ENCODE results near the gene AJM1.
"Not testable (repeated sequence)": the region's sequence is repeated elsewhere in the genome, so short reads cannot be mapped to it uniquely, and the experiment has no call there.

AJM1 gene

GRCh38 chr9:136831720-136832104 is 10.6 kb upstream of the AJM1 start:
- DNase-seq = no peak

- DNase-seq = no peak
Observed at GRCh38 chr9:136832581-136832980, 9.7 kb upstream of the AJM1 start.

- DNase-seq = not testable (repeated sequence)
Observed at GRCh38 chr9:136833381-136834048, 8.8 kb upstream of the AJM1 start.

GRCh38 chr9:136835162-136835931 is 6.9 kb upstream of the AJM1 start:
- no peak for DNase-seq

GRCh38 chr9:136835932-136836904 is 6.1 kb upstream of the AJM1 start:
- no peak for DNase-seq

GRCh38 chr9:136837146-136837855 is 5.0 kb upstream of the AJM1 start:
- DNase-seq = no peak

GRCh38 chr9:136837856-136838277 is 4.4 kb upstream of the AJM1 start:
- DNase-seq = not testable (repeated sequence)

GRCh38 chr9:136838314-136839228 is 3.7 kb upstream of the AJM1 start:
- DNase-seq = no peak

- DNase-seq = no peak
Observed at GRCh38 chr9:136839229-136840139, 2.8 kb upstream of the AJM1 start.

GRCh38 chr9:136840140-136840876 is 2.0 kb upstream of the AJM1 start:
- no peak for DNase-seq

GRCh38 chr9:136840877-136841645 is 1.2 kb upstream of the AJM1 start:
- peak; percentile 91 for DNase-seq

- DNase-seq = peak; percentile 66
Observed at GRCh38 chr9:136841646-136842379, 465 bp upstream of the AJM1 start.

- DNase-seq = not testable (repeated sequence)
Observed at GRCh38 chr9:136843159-136843800, 1.0 kb downstream of the AJM1 start.

GRCh38 chr9:136843801-136844740 is 1.8 kb downstream of the AJM1 start:
- not testable (repeated sequence) for DNase-seq

- no peak for DNase-seq
Observed at GRCh38 chr9:136844761-136845464, 2.6 kb downstream of the AJM1 start.
